Effector CD8-positive, alpha-beta T cell (primary cell): ENCODE results near the gene RCAN1.
"Not testable (repeated sequence)": the region's sequence is repeated elsewhere in the genome, so short reads cannot be mapped to it uniquely, and the experiment has no call there.

Experiments used
- DNase-seq: peaks from one replicate; lab custom pipeline; 2025; lab: John Stamatoyannopoulos, UW

RCAN1 gene

DNA sequence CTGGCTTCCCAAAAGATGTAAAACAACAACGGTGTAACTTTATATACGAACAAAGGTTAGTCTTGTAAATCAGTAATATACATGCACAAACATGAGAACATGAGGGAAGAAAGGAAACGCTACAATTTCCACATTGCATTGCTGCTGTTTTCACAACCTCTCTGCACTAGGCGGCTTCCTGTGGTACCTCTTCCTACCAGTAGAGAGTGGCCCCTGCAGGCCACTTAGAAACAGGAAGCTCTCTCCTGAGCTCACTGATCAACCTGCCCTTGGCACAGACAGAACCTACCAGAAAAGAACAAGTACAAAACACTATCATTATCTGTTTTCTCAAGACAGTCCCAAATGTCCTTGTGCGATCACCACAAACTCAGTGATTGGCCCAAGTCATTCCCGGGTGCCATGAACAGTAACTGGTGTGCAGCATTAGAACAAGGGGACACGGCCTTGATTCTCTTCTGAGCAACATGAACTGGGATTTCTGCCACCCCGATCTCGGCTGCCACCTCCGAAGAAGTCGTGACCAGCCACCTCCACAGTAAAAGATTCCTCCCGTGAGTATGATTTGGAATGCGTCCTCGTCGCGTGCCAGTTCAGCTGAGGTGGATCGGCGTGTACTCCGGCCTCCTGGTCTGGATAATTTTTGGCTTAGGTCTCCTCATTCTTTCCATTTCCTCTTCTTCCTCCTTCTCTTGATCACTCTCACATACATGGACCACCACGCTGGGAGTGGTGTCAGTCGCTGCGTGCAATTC lies 97.2 kb downstream of the RCAN1 start:
- no peak for DNase-seq

- no peak for DNase-seq
Observed at GRCh38 chr21:34517039-34517438, 97.9 kb downstream of the RCAN1 start.

DNA sequence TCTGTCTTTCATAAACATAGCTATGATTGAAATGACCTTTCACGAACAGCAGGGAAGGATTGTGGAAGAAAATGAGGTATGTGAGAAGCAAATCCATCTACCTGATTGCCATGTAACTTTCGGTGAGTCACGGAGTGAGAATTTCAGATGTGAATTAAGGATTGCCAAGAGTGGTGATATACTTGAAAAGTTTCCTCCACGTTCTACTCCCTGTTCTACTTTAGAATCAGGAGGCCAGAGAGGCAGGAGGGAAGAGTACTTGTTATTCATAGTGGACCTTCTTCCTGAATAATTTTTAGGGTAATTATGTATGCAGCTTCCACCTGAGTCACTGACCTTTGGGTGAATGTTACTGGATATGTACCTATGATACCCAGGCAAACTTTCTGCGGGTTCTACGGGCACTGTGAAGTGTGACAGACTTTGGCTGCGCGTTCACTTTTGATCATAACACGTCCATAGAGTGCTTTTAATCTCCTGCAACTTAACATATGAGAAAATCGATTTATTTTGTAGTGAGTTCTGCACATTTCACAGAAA lies 100.3 kb downstream of the RCAN1 start:
- DNase-seq: no peak

DNA sequence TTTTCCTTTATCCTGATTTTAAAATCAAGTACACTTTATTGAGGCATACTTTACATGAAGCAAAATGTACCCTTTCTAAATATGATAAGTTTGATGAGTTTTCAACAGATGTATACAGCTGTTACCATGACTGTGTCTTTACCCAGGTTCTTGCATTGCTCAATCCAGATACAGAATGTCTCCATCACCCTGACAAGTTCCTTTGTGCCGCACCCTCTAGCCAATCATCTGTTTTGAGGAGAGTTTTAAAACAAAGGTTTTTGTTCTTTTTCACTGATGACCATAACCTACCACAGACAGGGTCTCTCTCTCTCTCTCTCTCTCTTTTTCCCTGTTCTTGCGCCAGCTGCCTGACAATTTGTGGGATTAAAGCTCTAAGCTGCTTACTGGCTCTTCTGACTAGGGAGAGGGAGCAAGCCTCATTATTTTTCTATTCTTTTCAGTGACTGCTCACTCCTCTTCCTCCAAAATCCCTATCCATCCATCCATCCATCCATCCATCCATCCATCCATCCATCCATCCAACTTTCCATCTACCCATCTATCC lies 101.7 kb downstream of the RCAN1 start:
- no peak for DNase-seq

GRCh38 chr21:34511787-34512455 lies 103.0 kb downstream of the RCAN1 start, which contains the start of gene KCNE1:
TSS of gene KCNE1 (minus strand) at chr21:34512210. CDS start at chr21:34449634, 62,576 bp downstream.
- no peak for DNase-seq

DNA sequence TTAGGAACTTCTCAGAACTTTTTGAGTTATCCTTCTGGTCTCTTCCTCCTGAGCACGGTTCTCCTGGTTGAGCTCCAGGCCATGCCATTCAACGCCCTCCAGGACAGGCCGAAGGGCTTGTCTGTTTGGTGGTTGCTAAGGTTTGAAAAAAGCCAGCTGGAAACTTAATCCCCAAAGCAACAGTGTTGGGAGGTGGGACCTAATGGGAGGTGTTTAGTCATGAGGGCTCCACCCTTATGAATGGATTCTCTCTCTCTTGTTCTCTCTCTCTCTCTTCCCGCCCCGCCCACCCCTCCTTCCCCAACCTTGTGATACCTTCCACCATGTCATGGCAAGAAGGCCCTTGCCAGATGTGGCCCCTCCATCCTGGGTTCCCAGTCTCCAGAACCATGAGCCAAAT lies 103.7 kb downstream of the RCAN1 start:
- no peak for DNase-seq

- DNase-seq: no peak
Observed at GRCh38 chr21:34510148-34511142, 104.5 kb downstream of the RCAN1 start.

DNA sequence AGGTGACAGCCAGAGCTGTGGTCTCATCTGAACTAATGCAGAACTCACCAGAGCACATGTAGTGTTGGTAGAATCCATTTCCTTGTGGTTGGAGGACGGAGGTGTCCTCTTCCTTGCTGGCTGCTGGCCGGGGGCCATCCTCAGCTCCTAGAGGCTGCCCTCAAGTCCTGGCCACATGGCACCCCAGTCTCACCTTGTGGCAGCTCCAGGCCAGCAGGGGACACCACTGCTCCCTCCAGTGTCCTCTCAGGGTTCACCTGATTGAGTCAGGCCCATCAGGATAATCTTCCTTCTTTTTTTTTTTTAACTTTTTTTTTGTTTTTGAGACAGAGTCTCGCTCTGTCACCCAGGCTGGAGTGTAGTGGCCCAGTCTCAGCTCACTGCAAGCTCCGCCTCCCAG lies 105.8 kb downstream of the RCAN1 start:
- DNase-seq: no peak

DNA sequence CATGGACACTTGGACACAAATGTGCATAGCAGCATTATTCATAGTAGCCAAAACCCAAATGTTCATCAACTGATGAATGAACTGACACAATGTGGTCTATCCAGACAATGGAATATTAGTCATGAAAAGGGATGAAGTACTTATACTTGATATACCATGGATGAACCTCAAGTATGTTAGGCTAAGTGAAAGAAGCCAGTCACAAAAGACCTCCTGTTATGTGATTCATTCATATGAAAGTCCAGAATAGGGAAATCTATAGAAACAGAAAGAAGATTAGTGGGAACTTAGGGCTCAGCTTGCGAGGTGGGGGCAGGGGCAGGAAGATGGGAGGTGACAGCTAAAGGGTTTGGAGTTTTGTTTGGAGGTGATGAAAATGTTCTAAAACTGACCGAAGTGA lies 110.3 kb downstream of the RCAN1 start:
- DNase-seq: no peak

DNA sequence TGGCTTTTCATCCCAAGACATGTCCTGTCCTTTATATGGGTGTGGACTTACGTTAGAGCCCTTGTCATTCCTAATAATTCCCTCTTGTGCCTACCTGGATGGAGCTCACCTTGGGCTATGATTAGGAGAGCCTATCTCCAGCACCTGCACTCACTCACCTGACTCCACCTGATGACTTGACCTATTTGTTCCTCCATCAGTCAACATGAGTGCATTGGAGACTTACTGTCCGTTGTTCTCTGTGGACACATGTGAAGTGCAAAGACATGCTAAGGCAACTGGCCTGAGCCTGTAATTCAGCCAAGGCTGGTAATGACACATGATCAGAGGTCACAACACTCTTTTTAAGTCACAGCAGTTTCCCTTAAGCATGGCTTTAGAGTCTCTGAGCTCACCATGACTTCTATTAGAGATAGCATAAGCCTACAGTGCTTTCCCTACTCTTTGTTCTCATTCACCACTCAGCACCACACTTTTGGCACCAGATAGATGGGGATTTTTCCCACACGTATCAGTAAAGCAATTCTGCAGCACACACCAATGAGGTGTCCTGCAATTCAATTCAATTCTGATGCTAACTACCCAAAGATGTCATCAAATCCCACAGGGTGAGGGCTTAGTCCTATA lies 112.3 kb downstream of the RCAN1 start:
- no peak for DNase-seq

DNA sequence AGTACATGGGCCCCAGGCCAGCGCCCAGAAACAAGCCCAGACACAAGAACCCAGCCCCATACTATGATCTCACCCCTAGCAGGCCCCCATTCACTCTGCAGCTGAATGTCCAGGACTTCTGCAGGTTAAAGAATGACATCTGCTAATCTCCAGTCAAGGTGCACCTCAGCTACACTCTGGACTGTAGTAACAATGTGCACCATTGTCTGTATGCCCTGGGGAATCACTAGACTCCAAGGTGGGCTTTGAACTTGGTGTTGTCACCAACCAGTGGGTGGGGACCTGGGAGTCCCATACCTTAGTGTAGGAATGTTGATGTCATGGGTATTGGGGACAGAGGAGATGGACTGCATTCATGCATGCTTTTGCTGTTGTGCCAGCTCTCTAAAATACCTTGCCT lies 113.2 kb downstream of the RCAN1 start:
- no peak for DNase-seq

- DNase-seq: no peak
Observed at GRCh38 chr21:34500191-34500590, 114.7 kb downstream of the RCAN1 start.

DNA sequence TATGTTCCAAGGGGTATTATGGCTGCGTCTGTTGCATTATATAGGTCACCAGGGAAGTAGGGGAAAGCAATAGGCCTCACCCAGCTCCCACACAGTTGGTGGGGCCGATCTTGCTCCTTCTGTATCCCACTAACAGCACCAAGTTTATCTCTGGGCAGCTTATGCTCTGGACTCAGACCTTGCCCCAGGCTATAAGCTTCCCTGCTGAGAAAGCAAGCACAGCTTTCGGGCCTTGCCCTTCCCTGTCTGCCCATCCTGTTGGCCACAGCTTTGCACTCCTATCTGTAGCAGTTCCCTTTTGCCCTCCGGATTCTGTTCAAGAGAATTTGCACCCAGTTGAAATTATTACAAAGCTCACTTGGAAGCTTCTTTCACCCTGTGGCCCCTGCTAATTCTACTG lies 115.8 kb downstream of the RCAN1 start:
- no peak for DNase-seq

DNA sequence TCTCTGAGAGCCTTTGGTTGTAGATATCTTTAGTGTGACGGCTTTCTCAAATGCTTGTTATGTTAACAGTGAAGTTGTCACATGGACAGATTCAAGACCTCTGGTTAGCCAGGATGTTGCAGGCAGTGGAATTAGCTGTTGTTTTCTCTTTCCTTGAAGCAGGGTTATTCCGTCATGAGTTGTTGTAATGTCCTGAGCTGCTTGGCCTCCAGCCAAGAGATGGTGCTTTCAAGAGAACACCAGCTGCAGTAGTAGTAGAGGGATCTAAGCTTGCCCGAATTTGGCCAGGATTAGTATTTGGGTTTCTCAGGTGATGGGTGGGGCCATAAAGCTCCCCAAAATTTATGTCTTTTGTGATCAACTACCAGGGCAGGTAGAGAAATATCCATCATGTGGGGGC lies 116.3 kb downstream of the RCAN1 start:
- DNase-seq: no peak

DNA sequence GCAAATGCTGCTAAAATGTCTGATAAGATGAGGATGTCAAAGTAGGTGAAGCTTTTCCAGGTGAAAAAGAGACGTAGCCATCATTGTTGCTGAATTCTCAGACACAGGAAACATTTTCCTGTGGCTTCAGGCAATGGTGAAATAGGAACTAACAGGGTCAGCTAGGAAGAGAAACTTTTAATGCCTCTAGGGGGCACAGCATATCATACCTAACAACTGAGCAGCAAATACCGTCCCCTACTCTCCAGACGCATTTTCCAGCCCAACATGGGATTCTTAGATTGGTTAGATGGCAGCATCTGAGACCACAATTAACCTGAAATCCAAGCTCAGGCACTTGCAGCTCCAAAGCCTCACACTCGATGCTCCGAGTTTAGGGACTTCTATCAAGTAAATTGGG lies 131.1 kb downstream of the RCAN1 start:
- not testable (repeated sequence) for DNase-seq

- not testable (repeated sequence) for DNase-seq
Observed at GRCh38 chr21:34483435-34483834, 131.5 kb downstream of the RCAN1 start.

DNA sequence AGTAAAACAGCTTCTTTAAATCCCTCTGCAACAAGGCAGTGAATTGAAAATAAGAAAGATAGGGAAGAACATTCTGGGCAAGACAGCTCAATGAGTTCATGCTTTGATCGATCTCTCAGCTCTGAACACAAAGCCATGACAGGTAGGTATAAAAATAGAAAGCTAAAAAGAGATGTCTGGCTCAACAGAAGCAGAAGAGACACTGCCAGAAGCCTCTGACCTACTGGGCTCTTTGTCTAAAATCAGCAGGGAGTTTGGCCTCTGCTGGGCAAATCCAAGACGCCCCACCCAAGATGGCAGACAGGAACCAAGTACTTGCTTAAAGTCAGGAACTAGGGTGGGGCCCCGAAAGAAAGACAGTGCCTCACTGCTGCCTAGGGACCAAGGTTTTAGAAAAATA lies 147.6 kb downstream of the RCAN1 start:
- DNase-seq: not testable (repeated sequence)
